Activated T-cell treated with anti-CD3 and anti-CD28 coated beads, Interleukin-2, amount 50 U/mL, for 24 hours (primary cell): ENCODE data around the gene PLEKHJ1.
"Not testable (repeated sequence)": the region's sequence is repeated elsewhere in the genome, so short reads cannot be mapped to it uniquely, and the experiment has no call there.

Experiments used
- DNase-seq: peaks from one replicate; pipeline ENCODE4 v3.0.0-alpha.2; 2020
- H3K27ac Mint-ChIP-seq: 2 replicates; pipeline ENCODE4 v1.8.0; 2020; ENCODE audit warnings: mild to moderate bottlenecking, mixed read lengths
- H3K27me3 Mint-ChIP-seq: 2 replicates; pipeline ENCODE4 v1.8.0; 2020; ENCODE audit warnings: mixed read lengths
- H3K36me3 Mint-ChIP-seq: 2 replicates; pipeline ENCODE4 v1.8.0; 2020; ENCODE audit warnings: low read depth, mixed read lengths
- H3K4me1 Mint-ChIP-seq: 2 replicates; pipeline ENCODE4 v1.8.0; 2020; ENCODE audit warnings: low read depth, mixed read lengths
- H3K4me3 Mint-ChIP-seq: 2 replicates; pipeline ENCODE4 v1.8.0; 2020; ENCODE audit warnings: mild to moderate bottlenecking, moderate library complexity, mixed read lengths
- H3K9me3 Mint-ChIP-seq: 2 replicates; pipeline ENCODE4 v1.8.0; 2020; ENCODE audit warnings: mixed read lengths

The PLEKHJ1 gene

GRCh38 chr19:2212861-2213711, 23.0 kb downstream of the PLEKHJ1 start:
- Mint-ChIP-seq H3K27ac (peak overlapping the region; percentile 75), H3K36me3 (peaks cover 97% of the 10 kb centered on the region), H3K9me3 (no peaks in the 10 kb centered on the region), H3K4me3 (no peak overlapping the region), H3K27me3 (no peaks in the 10 kb centered on the region), H3K4me1 (peaks cover 21% of the 10 kb centered on the region)
- no peak for DNase-seq

DNA sequence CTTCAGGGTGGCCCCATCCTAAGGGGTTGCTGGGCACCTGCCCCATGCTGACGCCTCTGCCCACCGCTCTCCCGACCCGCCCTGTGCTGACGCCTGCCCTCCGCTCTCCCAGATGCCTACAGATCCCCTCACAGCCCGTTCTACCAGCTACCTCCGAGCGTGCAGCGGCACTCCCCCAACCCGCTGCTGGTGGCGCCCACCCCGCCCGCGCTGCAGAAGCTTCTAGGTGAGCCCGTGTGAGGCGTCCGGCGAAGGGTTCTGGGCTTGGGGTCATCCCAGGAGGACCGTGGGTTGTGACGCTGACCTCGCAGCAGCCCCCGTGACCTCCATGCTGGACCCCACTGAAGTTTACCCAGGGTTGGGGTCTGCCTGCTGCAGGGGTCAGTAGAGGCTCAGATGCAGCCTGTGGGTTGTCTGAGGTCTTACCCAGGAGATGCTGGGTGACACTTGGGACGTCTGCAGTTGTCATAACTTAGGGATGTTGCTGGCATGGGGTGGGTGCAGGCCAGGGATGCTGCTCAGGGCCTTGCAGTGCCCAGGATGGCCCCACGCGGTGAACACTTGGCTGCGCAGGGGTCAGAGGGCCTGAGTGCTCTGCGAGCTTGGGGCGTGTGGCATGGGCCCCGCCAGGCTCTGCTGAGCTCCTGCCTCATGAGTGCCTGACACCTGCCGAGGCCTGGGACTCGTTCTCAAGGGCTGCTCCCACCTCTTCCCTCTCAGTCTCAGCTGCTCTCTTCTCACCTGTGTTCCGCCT, 25.0 kb downstream of the PLEKHJ1 start:
- DNase-seq = no peak
- Mint-ChIP-seq H3K36me3 (peaks cover 95% of the 10 kb centered on the region), H3K4me3 (no peak overlapping the region), H3K9me3 (no peaks in the 10 kb centered on the region), H3K4me1 (peaks cover 21% of the 10 kb centered on the region), H3K27ac (peak overlapping the region; percentile 11), H3K27me3 (no peaks in the 10 kb centered on the region)

DNA sequence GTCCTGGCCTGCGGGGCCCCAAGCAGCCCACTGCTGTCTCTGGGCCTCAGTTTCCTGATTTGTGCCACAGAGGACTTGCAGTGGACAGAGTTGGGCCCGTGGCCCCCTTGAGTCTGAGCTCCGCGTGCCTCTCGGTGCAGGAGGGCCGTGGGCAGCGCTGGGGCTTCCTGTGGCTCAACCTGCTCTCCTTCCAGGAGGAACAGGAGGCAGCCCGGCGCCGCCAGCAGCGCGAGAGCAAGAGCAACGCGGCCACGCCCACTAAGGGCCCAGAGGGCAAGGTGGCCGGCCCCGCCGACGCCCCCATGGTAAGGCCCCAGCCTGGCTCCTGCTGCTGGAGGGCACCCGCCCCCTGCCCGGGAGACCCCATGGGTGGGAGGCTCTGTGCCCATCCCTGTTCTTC, 25.9 kb downstream of the PLEKHJ1 start:
- Mint-ChIP-seq H3K4me1 (peaks cover 13% of the 10 kb centered on the region), H3K9me3 (no peaks in the 10 kb centered on the region), H3K36me3 (peaks cover 94% of the 10 kb centered on the region), H3K27me3 (no peaks in the 10 kb centered on the region), H3K4me3 (no peak overlapping the region), H3K27ac (peak overlapping the region; percentile 22)
- no peak for DNase-seq

- Mint-ChIP-seq H3K36me3 (peaks cover 93% of the 10 kb centered on the region), H3K4me3 (no peak overlapping the region), H3K4me1 (peaks cover 5% of the 10 kb centered on the region), H3K9me3 (no peaks in the 10 kb centered on the region), H3K27ac (no peak overlapping the region), H3K27me3 (no peaks in the 10 kb centered on the region)
- DNase-seq = no peak
Measured at GRCh38 chr19:2209408-2209807, 26.7 kb downstream of the PLEKHJ1 start.

GRCh38 chr19:2208975-2209374, 27.2 kb downstream of the PLEKHJ1 start:
- DNase-seq = no peak
- H3K4me3 Mint-ChIP-seq = no peak overlapping the region
- H3K4me1 Mint-ChIP-seq = peaks cover 2% of the 10 kb centered on the region
- H3K36me3 Mint-ChIP-seq = peaks cover 93% of the 10 kb centered on the region
- no peaks in the 10 kb centered on the region for H3K27me3 Mint-ChIP-seq
- no peaks in the 10 kb centered on the region for H3K9me3 Mint-ChIP-seq
- H3K27ac Mint-ChIP-seq = no peak overlapping the region

- Mint-ChIP-seq H3K4me1 (no peaks in the 10 kb centered on the region), H3K4me3 (no peak overlapping the region), H3K27ac (no peak overlapping the region), H3K9me3 (no peaks in the 10 kb centered on the region), H3K27me3 (no peaks in the 10 kb centered on the region), H3K36me3 (peaks cover 93% of the 10 kb centered on the region)
- DNase-seq = no peak
Measured at GRCh38 chr19:2207991-2208860, 27.9 kb downstream of the PLEKHJ1 start.

- Mint-ChIP-seq H3K9me3 (no peaks in the 10 kb centered on the region), H3K4me1 (no peaks in the 10 kb centered on the region), H3K27ac (peak overlapping the region; percentile 46), H3K4me3 (no peak overlapping the region), H3K27me3 (no peaks in the 10 kb centered on the region), H3K36me3 (peaks cover 91% of the 10 kb centered on the region)
- DNase-seq = no peak
Measured at GRCh38 chr19:2207008-2207407, 29.1 kb downstream of the PLEKHJ1 start.

DNA sequence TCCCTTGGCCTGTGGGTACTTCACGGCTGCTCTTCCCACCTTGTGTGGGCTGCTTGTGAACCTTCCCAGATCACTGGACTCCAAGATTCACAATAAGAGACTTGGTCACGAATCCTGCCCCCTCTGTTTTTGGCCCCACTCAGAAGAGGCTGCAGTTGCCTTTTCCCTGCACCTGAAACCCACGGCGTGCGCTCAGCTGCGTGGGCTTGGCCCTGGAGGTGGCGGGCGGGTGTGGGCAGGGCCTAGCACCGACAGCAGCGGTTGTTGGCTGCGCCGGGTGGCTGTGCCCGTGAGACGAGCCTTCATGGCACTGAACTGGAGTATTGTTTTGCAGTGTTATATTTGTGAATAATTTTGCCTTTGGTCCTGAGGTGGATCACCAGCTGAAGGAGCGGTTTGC, 33.8 kb downstream of the PLEKHJ1 start:
- Mint-ChIP-seq H3K4me1 (peaks cover 2% of the 10 kb centered on the region), H3K9me3 (no peaks in the 10 kb centered on the region), H3K4me3 (no peak overlapping the region), H3K27ac (peak overlapping the region; percentile 29), H3K36me3 (peaks cover 72% of the 10 kb centered on the region), H3K27me3 (no peaks in the 10 kb centered on the region)
- DNase-seq = no peak

DNA sequence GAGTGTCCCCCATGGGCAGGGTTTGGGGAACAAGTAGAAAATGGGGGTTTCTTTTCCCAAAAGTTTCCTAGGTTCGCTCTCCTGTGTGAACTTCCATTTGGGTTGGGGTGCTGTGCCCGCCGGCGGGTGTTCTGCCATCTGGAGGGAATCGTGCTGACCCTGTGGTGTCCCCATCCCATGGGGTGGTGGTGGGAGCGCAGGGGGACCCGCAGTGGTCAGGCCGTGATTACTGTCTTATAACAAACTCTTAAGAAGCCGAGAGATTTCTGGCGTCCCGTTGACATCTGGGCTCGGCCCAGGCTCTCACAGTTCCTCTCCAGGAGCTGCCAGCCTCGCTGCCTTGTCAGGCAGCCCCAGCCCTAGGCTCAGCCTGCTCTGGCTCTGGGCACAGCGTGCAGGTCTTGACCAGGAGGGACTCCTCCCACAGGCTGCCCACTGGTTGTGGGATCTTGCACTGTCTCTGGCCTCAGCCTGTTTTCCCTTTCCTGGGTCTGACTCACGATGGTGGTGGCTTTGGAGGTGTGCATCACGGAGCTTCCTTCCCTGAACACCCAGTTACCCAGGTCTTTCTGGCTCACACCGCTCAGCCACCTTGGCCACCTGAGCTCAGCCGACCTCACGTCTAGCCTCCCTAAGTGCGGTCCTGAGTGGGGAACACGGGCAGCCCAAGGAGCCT, 34.5 kb downstream of the PLEKHJ1 start:
- H3K36me3 Mint-ChIP-seq = peaks cover 72% of the 10 kb centered on the region
- H3K4me1 Mint-ChIP-seq = peaks cover 3% of the 10 kb centered on the region
- no peak for DNase-seq
- H3K27ac Mint-ChIP-seq = no peak overlapping the region
- no peaks in the 10 kb centered on the region for H3K27me3 Mint-ChIP-seq
- H3K4me3 Mint-ChIP-seq = no peak overlapping the region
- H3K9me3 Mint-ChIP-seq = no peaks in the 10 kb centered on the region

DNA sequence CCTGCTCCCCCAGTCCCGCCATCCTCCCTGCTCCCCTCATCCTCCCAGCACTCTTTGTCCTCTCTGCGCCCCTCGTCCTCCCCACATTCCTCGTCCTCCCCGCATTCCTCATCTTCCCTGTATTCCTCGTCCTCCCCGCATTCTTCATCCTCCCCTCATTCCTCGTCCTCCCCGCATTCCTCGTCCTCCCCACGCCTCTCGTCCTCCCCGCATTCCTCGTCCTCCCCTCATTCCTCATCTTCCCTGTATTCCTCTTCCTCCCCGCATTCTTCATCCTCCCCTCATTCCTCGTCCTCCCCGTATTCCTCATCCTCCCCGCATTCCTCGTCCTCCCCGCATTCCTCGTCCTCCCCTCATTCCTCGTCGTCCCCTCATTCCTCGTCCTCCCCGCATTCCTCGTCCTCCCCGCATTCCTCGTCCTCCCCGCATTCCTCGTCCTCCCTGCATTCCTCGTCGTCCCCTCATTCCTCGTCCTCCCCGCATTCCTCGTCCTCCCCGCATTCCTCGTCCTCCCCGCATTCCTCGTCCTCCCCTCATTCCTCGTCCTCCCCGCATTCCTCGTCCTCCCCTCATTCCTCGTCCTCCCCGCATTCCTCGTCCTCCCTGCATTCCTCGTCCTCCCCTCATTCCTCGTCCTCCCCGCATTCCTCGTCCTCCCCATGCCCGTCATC, 35.4 kb downstream of the PLEKHJ1 start:
- not testable (repeated sequence) for H3K4me3 Mint-ChIP-seq, H3K9me3 Mint-ChIP-seq, DNase-seq, H3K27me3 Mint-ChIP-seq, H3K27ac Mint-ChIP-seq, H3K4me1 Mint-ChIP-seq
- peaks cover 74% of the 10 kb centered on the region for H3K36me3 Mint-ChIP-seq

GRCh38 chr19:2199861-2200623, 36.1 kb downstream of the PLEKHJ1 start:
- H3K4me1 Mint-ChIP-seq = peaks cover 3% of the 10 kb centered on the region
- H3K27me3 Mint-ChIP-seq = no peaks in the 10 kb centered on the region
- no peak overlapping the region for H3K4me3 Mint-ChIP-seq
- no peak overlapping the region for H3K27ac Mint-ChIP-seq
- peaks cover 74% of the 10 kb centered on the region for H3K36me3 Mint-ChIP-seq
- no peak for DNase-seq
- no peaks in the 10 kb centered on the region for H3K9me3 Mint-ChIP-seq

DNA sequence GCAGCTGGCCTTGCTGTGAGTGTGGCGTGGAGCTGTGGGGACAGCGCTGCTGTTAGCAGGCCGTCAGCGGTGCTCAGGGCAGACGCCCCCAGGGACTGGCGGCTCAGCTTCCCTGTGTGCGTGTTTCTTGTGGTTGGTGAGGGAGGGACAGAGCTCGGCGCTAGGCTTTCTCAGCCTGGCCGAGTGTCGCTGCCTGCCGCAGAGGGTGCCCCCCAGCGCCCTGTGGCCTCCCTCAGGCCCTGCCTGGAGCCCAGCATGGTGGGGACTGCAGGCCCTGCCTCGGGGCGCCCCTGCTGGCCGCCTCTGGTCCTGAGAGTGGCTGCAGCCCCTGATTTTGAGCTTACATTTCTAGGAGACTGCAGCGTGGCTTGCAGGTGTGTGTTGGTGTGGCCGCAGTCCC, 36.9 kb downstream of the PLEKHJ1 start:
- no peak overlapping the region for H3K4me3 Mint-ChIP-seq
- DNase-seq = no peak
- H3K4me1 Mint-ChIP-seq = peaks cover 3% of the 10 kb centered on the region
- H3K9me3 Mint-ChIP-seq = no peaks in the 10 kb centered on the region
- no peaks in the 10 kb centered on the region for H3K27me3 Mint-ChIP-seq
- peaks cover 75% of the 10 kb centered on the region for H3K36me3 Mint-ChIP-seq
- peak overlapping the region; percentile 61 for H3K27ac Mint-ChIP-seq

DNA sequence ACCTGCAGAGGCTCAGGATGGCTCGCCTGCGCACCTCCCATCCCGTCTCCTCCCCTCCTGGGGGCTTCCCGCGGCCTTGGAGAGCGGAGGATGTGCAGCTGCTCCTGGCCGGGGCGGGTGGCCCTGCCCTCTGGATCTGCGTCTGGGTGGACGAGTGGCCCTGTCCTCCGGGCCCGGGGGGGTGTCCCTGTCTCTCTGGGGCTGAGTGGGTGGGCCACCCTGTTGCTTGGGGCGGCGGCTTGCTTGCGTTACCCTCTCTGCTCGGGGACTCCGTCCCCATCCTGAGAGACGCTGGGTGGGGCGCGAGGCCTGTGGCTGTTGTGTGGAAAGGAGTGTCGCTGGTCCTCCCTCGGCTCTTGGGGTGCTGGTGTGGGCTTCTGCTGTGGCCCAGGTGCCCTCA, 37.8 kb downstream of the PLEKHJ1 start:
- no peak overlapping the region for H3K4me3 Mint-ChIP-seq
- H3K9me3 Mint-ChIP-seq = no peaks in the 10 kb centered on the region
- no peak overlapping the region for H3K27ac Mint-ChIP-seq
- H3K4me1 Mint-ChIP-seq = peaks cover 3% of the 10 kb centered on the region
- peaks cover 75% of the 10 kb centered on the region for H3K36me3 Mint-ChIP-seq
- DNase-seq = no peak
- H3K27me3 Mint-ChIP-seq = no peaks in the 10 kb centered on the region
